GM12874 (cell line): ENCODE measurements around the gene ASB10.

Source experiments
- CTCF ChIP-seq: IDR thresholded peaks from 2 replicates; pipeline ENCODE4 v1.5.1; 2011; ENCODE audit warnings: low read depth, mild to moderate bottlenecking, control low read depth, low read length, moderate library complexity; ENCODE audit not compliant: insufficient read depth

Gene ASB10

GRCh38 chr7:151131592-151132293 is 55.3 kb downstream of the ASB10 start:
- TF ChIP-seq CTCF = no peak

GRCh38 chr7:151131224-151131591 is 55.8 kb downstream of the ASB10 start:
- TF ChIP-seq CTCF = no peak

GRCh38 chr7:151130741-151131157 is 56.3 kb downstream of the ASB10 start:
- no peak for TF ChIP-seq CTCF

GRCh38 chr7:151129960-151130591 is 57.0 kb downstream of the ASB10 start:
- TF ChIP-seq CTCF = no peak

GRCh38 chr7:151129117-151129959 is 57.7 kb downstream of the ASB10 start:
- no peak for TF ChIP-seq CTCF

- TF ChIP-seq CTCF = no peak
Observed at GRCh38 chr7:151128716-151129115, 58.3 kb downstream of the ASB10 start.

GRCh38 chr7:151128144-151128543 is 58.9 kb downstream of the ASB10 start:
- no peak for TF ChIP-seq CTCF
